ENCODE data around the gene DYNAP.

The DYNAP gene

DNA sequence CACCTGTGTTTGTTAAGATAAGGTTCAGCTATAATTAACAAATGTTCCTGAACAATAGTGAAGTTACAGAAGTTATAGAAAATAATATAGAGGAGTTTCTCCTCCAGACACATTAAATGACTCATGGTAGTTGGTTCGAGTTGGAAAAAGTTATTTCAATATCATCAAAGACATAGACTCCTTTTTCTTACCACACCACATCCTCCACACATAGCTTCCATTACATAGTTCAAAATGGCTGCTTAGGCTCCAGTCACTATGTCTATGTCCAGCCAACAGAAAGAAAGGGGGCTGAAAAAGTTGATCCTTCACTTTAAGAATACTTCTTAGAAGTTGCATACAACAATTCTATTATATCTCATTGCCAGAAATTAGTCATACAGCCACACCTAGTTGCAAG, 50.7 kb downstream of the DYNAP start:
- DNase-seq = no peak

DNA sequence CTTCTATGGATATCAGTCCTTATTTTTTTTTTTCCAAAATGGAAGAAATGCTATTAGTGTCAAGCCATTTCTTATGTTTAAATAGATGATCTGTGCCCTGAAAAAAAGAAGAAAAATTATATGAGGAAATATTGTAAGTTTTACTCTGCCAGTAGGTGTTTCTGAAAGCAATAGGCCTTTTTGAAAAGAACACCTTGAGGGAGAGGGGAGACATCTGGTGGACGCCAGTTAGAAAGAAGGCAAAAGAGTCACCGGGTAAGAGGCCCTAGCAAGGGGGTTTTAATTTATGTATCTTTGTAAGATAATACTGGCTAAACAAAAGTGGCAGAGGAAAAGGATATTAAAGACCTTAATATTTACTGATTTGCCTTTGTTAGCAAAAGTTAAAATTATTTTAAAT, 56.1 kb downstream of the DYNAP start:
- DNase-seq = no peak

All from midbrain (tissue), 1 donor.